Mucosa of descending colon (tissue), 3 donors: ENCODE data around the gene ANKRD6. TPM values are rescaled to one million over a fixed set of nuclear protein-coding genes. Genes with fewer than 3 reads are reported as not detected.

Experiments used
- ATAC-seq: fragments of 200-7000 bp; cut with Tn5 transposase; one replicate; pipeline ENCODE4 v1.9.1; 2020; ENCODE audit warnings: mild to moderate bottlenecking, moderate library complexity
- DNase-seq, 3 donors: peaks; one replicate each; pipeline ENCODE4 v3.0.0-alpha.2; 2020
- H3K36me3 ChIP-seq: fragments of 200-600 bp; one replicate; pipeline ENCODE4 v1.8.0; 2021; ENCODE audit warnings: low read depth, mild to moderate bottlenecking
- H3K4me1 ChIP-seq: fragments of 200-600 bp; one replicate; pipeline ENCODE4 v1.8.0; 2021; ENCODE audit warnings: low read depth, mild to moderate bottlenecking
- H3K4me3 ChIP-seq: fragments of 200-600 bp; one replicate; pipeline ENCODE4 v1.8.0; 2021; ENCODE audit warnings: mild to moderate bottlenecking
- H3K9me3 ChIP-seq: fragments of 200-600 bp; one replicate; pipeline ENCODE4 v1.8.0; 2021; ENCODE audit warnings: mild to moderate bottlenecking
- intact Hi-C, 2 donors: fragments of 100-400 bp; cut with DNase I in 1 of 2; cut with micrococcal nuclease in 1 of 2; formaldehyde crosslinking; loops; one replicate each; pipeline versions ENCODE4 v1.11.0 to v1.11.1; 2022; cut with DNase I, micrococcal nuclease
- total RNA-seq, 3 donors: library from RNA; stranded (reverse); fragmentation: NEBNext Ultra II Directional in 2 of 3; extraction: Animal tissue kit (Norgen Biotek cat#: 25700) in 2 of 3; gene quantifications; one replicate each; pipeline versions ENCODE4 v1.2.1 to v1.2.4, GENCODE V29; 2021 to 2023
- TF ChIP-seq, protein P1 (sequence below): fragments of 200-600 bp; IDR thresholded peaks from one replicate; pipeline ENCODE4 v1.8.0; 2022; ENCODE audit warnings: antibody characterized with exemption, mild to moderate bottlenecking
- donor health status: DM: no; HTN: no; CAD: no; lungs with moderate emphysema.
- donor health status: DM: no; HTN: no; CAD: no.
- donor health status: DM: no; HTN: yes; CAD: no.

Gene ANKRD6
- total RNA-seq, 3 donors from 2014 or later = 1.8 to 10.9 (median 2.8) TPM

GRCh38 chr6:89494131-89494793 is 61.3 kb downstream of the ANKRD6 start:
- intact Hi-C loops = no loop called here
- Histone ChIP-seq H3K36me3 (no peaks in the 10 kb centered on the region), H3K4me1 (no peaks in the 10 kb centered on the region), H3K9me3 (no peaks in the 10 kb centered on the region), H3K4me3 (no peak overlapping the region)
- TF ChIP-seq, protein P1, sequence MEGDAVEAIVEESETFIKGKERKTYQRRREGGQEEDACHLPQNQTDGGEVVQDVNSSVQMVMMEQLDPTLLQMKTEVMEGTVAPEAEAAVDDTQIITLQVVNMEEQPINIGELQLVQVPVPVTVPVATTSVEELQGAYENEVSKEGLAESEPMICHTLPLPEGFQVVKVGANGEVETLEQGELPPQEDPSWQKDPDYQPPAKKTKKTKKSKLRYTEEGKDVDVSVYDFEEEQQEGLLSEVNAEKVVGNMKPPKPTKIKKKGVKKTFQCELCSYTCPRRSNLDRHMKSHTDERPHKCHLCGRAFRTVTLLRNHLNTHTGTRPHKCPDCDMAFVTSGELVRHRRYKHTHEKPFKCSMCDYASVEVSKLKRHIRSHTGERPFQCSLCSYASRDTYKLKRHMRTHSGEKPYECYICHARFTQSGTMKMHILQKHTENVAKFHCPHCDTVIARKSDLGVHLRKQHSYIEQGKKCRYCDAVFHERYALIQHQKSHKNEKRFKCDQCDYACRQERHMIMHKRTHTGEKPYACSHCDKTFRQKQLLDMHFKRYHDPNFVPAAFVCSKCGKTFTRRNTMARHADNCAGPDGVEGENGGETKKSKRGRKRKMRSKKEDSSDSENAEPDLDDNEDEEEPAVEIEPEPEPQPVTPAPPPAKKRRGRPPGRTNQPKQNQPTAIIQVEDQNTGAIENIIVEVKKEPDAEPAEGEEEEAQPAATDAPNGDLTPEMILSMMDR = no peak
- no peak for ATAC-seq
- DNase-seq = no peak

DNA sequence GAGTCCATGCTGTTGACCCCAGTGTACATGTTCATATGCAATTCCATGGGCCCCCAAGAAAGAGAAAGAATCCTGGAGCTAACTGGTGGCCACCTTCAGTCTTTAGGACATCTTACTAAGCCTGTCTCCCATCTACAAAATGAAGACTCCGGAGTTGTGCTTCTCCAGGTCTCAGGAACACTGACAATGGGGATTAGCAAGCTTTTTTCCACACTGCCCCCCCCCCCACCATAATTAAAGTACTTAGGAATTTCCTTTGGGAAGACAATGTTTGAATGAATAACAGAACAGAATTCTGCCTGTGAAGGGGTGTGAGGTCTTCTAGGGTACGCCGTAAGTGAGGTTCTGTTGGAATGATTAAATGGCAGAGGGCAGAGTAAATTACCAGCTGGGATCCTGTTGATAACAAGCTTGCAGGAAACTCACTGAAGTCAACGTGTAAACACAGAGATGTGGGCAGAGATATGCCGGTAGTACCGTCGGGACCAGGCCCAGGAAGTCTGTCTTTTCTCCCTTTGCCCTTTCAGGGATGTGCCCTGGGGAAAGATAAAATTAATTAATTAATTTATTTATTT is 63.1 kb downstream of the ANKRD6 start:
- Histone ChIP-seq H3K4me1 (no peaks in the 10 kb centered on the region), H3K9me3 (no peaks in the 10 kb centered on the region), H3K4me3 (no peak overlapping the region), H3K36me3 (no peaks in the 10 kb centered on the region)
- TF ChIP-seq, protein P1 = no peak
- ATAC-seq (no peak), DNase-seq (no peak)
- intact Hi-C loops = no loop called here

DNA sequence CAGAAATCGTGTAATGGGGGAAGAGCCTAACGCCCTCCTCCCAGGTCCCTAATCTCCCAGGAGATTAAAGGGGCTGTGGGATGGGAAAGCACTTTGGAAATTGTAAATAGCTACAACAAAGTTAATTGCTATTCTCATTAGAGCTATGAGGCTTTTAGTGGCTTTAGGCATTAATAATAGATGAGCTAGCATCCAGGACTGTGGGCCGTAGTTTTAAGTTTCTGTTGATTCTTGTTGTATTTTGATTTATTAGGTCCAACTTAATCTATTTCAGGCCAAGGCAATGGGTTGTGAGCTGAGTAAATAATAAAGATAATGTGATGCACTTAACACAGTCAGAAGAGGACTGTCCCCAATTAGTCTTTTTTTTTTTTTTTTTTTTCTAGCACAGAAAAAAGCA is 67.7 kb downstream of the ANKRD6 start:
- DNase-seq = no peak
- intact Hi-C loops = no loop called here
- TF ChIP-seq, protein P1 = no peak
- H3K4me3 ChIP-seq = no peak overlapping the region
- H3K4me1 ChIP-seq = no peaks in the 10 kb centered on the region
- H3K9me3 ChIP-seq = no peaks in the 10 kb centered on the region
- ATAC-seq = no peak
- H3K36me3 ChIP-seq = no peaks in the 10 kb centered on the region

GRCh38 chr6:89501222-89501621 is 68.3 kb downstream of the ANKRD6 start:
- intact Hi-C loops = no loop called here
- H3K9me3 ChIP-seq = no peaks in the 10 kb centered on the region
- TF ChIP-seq, protein P1 = no peak
- H3K4me1 ChIP-seq = no peaks in the 10 kb centered on the region
- no peaks in the 10 kb centered on the region for H3K36me3 ChIP-seq
- DNase-seq = no peak
- no peak for ATAC-seq
- no peak overlapping the region for H3K4me3 ChIP-seq

- no peaks in the 10 kb centered on the region for H3K4me1 ChIP-seq
- ATAC-seq (no peak), DNase-seq (no peak)
- no peaks in the 10 kb centered on the region for H3K36me3 ChIP-seq
- TF ChIP-seq, protein P1 = no peak
- intact Hi-C loops = no loop called here
- no peaks in the 10 kb centered on the region for H3K9me3 ChIP-seq
- no peak overlapping the region for H3K4me3 ChIP-seq
These were observed 68.8 kb downstream of the ANKRD6 start for GRCh38 chr6:89501753-89502152.
